ENCODE results near the gene RALGAPA2.

GRCh38 chr20:20608041-20608440 lies 104.4 kb downstream of the RALGAPA2 start:
- TF ChIP-seq CTCF (IDR thresholded peaks at IDR 0.05) = no peak
- no peak for TF ChIP-seq POLR2A (IDR thresholded peaks at IDR 0.05)
